NT2/D1 (cell line): ENCODE results near the gene TBC1D20.

Source experiments
- DNase-seq: peaks from one replicate; pipeline ENCODE4 v3.0.0-alpha.2; 2011; ENCODE audit warnings: low read depth, low spot score
- H3K27me3 ChIP-seq: 2 replicates; pipeline ENCODE4 v1.6.0; 2011; ENCODE audit warnings: mild to moderate bottlenecking; ENCODE audit not compliant: insufficient read length, insufficient read depth
- H3K36me3 ChIP-seq: 2 replicates; pipeline ENCODE4 v1.6.1; 2011; ENCODE audit warnings: mild to moderate bottlenecking, low read length, mixed read lengths; ENCODE audit not compliant: insufficient read depth, insufficient read length
- H3K4me1 ChIP-seq: 2 replicates; pipeline ENCODE4 v1.5.1; 2011; ENCODE audit not compliant: insufficient read depth, insufficient read length
- H3K4me3 ChIP-seq: 2 replicates; pipeline ENCODE4 v1.5.1; 2011; ENCODE audit warnings: low read depth; ENCODE audit not compliant: insufficient read length
- H3K9ac ChIP-seq: 2 replicates; pipeline ENCODE4 v1.6.0; 2011; ENCODE audit warnings: low read depth; ENCODE audit not compliant: insufficient read length
- H3K9me3 ChIP-seq: 2 replicates; pipeline ENCODE4 v1.5.1; 2011; ENCODE audit warnings: mild to moderate bottlenecking, low read length; ENCODE audit not compliant: insufficient read depth
- SUZ12 ChIP-seq: IDR thresholded peaks from 2 replicates; pipeline ENCODE4 v1.6.1; 2011; ENCODE audit not compliant: insufficient read length, insufficient read depth; ENCODE audit errors: extremely low read depth
- YY1 ChIP-seq: IDR thresholded peaks from 2 replicates; pipeline ENCODE4 v1.6.1; 2011; ENCODE audit not compliant: insufficient read length, insufficient read depth
- ZNF274 ChIP-seq: IDR thresholded peaks from 2 replicates; pipeline ENCODE4 v1.6.1; 2011; ENCODE audit warnings: mild to moderate bottlenecking, low read depth, low read length

Gene TBC1D20

DNA sequence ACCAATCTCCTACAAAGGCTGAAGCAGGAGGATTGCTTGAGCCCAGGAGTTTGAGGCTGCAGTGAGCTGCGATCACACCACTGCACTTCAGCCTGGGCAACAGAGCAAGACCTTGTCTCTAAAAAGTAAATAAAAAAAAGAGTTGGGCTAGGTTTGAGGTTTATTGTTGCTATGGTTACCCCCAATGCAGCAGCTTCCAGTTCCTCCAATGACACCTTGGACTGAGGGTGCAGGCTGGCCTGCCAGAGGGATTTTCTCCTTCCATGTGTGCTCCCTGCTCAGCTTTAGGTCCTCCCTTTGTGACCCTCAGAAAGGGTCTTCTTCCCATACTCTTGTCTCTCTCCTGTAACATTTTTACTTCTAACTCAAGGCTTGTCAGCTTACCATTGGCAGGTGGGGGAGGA lies 10.6 kb upstream of the TBC1D20 start:
- TF ChIP-seq YY1: no peak
- no peak for TF ChIP-seq SUZ12
- no peak for TF ChIP-seq ZNF274
- Histone ChIP-seq H3K36me3 (peaks cover 6% of the 10 kb centered on the region), H3K9me3 (peaks cover 35% of the 10 kb centered on the region), H3K4me1 (no peaks in the 10 kb centered on the region), H3K4me3 (no peak overlapping the region), H3K9ac (no peak overlapping the region), H3K27me3 (no peaks in the 10 kb centered on the region)
- DNase-seq: no peak

DNA sequence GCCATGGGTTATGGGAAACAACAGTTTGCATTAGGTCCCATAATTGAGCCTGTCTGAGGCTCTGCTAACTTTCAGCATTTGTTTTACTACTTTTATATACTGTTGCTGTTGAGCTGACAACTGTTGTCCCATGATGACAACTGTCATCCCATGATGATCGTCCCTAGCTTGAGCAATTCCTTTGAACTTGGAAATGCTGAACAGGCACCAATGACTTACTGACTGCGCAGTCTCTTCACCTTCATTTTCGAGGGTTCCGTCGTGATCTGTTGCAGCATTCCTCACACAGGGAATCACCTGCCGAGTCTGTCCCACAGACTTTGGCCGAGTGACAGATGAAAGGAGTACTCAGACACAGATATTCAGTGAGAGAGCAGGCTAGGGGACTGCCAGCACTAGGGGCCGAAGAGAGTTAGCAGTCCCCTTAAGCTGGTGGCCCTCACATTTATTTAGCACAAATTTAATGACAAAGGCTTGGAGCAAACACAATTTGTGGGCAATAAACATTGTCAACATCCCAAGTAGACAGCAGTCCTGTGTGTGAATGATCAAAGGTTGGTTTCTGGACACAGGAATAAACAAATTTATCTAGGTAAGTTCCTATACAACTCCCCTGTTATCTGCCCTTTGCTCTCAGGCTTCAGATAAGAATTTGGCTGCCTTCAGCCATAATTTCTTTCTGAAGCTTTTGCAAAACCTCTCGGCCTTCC lies 10.0 kb upstream of the TBC1D20 start:
- no peak for TF ChIP-seq ZNF274
- Histone ChIP-seq H3K9ac (no peak overlapping the region), H3K27me3 (no peaks in the 10 kb centered on the region), H3K36me3 (peaks cover 3% of the 10 kb centered on the region), H3K4me1 (no peaks in the 10 kb centered on the region), H3K4me3 (no peak overlapping the region), H3K9me3 (peaks cover 41% of the 10 kb centered on the region)
- DNase-seq: no peak

DNA sequence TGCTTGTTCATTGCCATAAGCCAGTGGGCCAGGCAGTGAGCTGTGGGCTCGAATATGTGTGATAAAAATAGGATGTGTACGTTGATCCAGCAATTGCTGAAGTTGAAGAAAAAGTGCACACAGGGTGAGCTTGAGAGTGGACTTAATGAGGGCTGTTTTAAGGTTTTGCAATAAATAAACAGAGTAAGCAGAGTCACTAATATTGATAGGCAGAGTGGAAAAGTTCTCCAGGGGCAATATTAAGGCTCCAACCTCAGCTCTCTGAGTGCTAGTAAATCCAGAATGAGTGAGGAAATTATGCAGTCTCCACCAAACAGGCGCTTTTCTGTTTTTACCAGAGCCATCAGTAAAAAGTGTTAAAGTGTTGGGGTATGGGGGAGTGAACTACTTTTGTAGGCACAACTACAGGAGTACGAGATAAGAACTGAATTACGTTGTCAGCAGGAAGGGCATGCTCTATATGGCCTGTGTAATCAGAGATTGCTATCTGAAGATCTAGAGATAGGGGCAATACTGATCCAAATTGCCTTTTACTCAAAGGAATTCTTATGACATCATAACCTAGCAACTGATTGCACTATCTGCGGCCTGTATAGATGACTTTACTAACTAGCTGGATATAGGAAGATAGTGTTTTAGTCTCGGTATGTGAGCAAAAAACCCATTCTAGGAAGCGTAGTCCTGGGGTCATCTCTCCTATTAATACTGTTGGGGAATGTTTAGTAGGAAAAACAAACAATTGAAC lies 7.6 kb upstream of the TBC1D20 start:
- Histone ChIP-seq H3K9ac (no peak overlapping the region), H3K27me3 (no peaks in the 10 kb centered on the region), H3K36me3 (no peaks in the 10 kb centered on the region), H3K9me3 (peaks cover 43% of the 10 kb centered on the region), H3K4me3 (no peak overlapping the region), H3K4me1 (no peaks in the 10 kb centered on the region)
- DNase-seq: no peak
- no peak for TF ChIP-seq YY1
- TF ChIP-seq ZNF274: no peak
- TF ChIP-seq SUZ12: no peak

- TF ChIP-seq SUZ12 (no peak), ZNF274 (no peak), YY1 (no peak)
- peaks cover 6% of the 10 kb centered on the region for H3K27me3 ChIP-seq
- no peak for DNase-seq
- no peak overlapping the region for H3K9ac ChIP-seq
- no peak overlapping the region for H3K4me3 ChIP-seq
- H3K36me3 ChIP-seq: no peaks in the 10 kb centered on the region
- H3K9me3 ChIP-seq: peaks cover 34% of the 10 kb centered on the region
- no peaks in the 10 kb centered on the region for H3K4me1 ChIP-seq
Observed at GRCh38 chr20:467755-468154, 5.4 kb upstream of the TBC1D20 start.

- DNase-seq: peak; percentile 20
Observed at GRCh38 chr20:461254-462198, 807 bp downstream of the TBC1D20 start.

GRCh38 chr20:460707-461106 lies 1.6 kb downstream of the TBC1D20 start:
- TF ChIP-seq SUZ12: no peak
- TF ChIP-seq ZNF274: no peak
- TF ChIP-seq YY1: no peak
- no peaks in the 10 kb centered on the region for H3K4me1 ChIP-seq
- DNase-seq: no peak
- H3K9ac ChIP-seq: no peak overlapping the region
- no peak overlapping the region for H3K4me3 ChIP-seq
- H3K9me3 ChIP-seq: no peaks in the 10 kb centered on the region
- H3K27me3 ChIP-seq: peaks cover 9% of the 10 kb centered on the region
- H3K36me3 ChIP-seq: no peaks in the 10 kb centered on the region

More at GRCh38 chr20:461254-462198, 807 bp downstream of the TBC1D20 start:
- H3K27me3 ChIP-seq: peaks cover 9% of the 10 kb centered on the region
- H3K36me3 ChIP-seq: no peaks in the 10 kb centered on the region
- no peaks in the 10 kb centered on the region for H3K4me1 ChIP-seq
- H3K9me3 ChIP-seq: no peaks in the 10 kb centered on the region
- H3K4me3 ChIP-seq: peak overlapping the region; percentile 85
- peak overlapping the region; percentile 92 for H3K9ac ChIP-seq
- TF ChIP-seq ZNF274 (no peak), SUZ12 (no peak), YY1 (no peak)
